H1 (cell line): ENCODE measurements around the gene POLR2L. TPM values are rescaled to one million over a fixed set of nuclear protein-coding genes. Genes with fewer than 3 reads are reported as not detected.

ENCODE experiments used
- CTCF ChIA-PET: fragments of 300-600 bp; sonication (Branson Sonifier 250); formaldehyde crosslinking; loops from one replicate; lab custom pipeline; 2021; ENCODE audit not compliant: partially characterized antibody; lab: Charles Lee
- POLR2A ChIA-PET: fragments of 300-600 bp; sonication (Branson Sonifier 250); formaldehyde crosslinking; loops from one replicate; lab custom pipeline; 2021; ENCODE audit warnings: inconsistent platforms; ENCODE audit not compliant: partially characterized antibody; lab: Charles Lee
- DNase-seq, 2 experiments: peaks; one replicate each; pipeline versions ENCODE4 v3.0.0 to v3.0.0-alpha.2; 2010 to 2022; ENCODE audit warnings: low spot score in 2 of 2, low read depth in 1 of 2, mixed read lengths in 1 of 2
- FAIRE-seq: peaks from 2 replicates; lab custom pipeline; 2011; peaks lifted over from hg19 to GRCh38; lab: Jason Lieb, UNC
- H2AFZ ChIP-seq: 2 replicates; pipeline ENCODE4 v1.8.1; 2012; ENCODE audit warnings: low read length, inconsistent platforms
- H2AK5ac ChIP-seq: 2 replicates; pipeline ENCODE4 v1.6.1; 2013; ENCODE audit warnings: low read depth, low read length
- H2BK120ac ChIP-seq: replicated peaks from 2 replicates; pipeline ENCODE3; 2013; ENCODE audit warnings: low read depth, low read length, inconsistent platforms
- H2BK12ac ChIP-seq: 2 replicates; pipeline ENCODE4 v1.6.1; 2013; ENCODE audit warnings: low read depth, low read length
- H2BK15ac ChIP-seq: 2 replicates; pipeline ENCODE4 v1.6.1; 2013; ENCODE audit warnings: low read length
- H2BK20ac ChIP-seq: 2 replicates; pipeline ENCODE4 v1.6.1; 2013; ENCODE audit warnings: low read length
- H2BK5ac ChIP-seq: 2 replicates; pipeline ENCODE4 v1.6.1; 2013; ENCODE audit warnings: low read depth, low read length
- H3K14ac ChIP-seq: 2 replicates; pipeline ENCODE4 v1.6.1; 2013; ENCODE audit warnings: inconsistent platforms; ENCODE audit not compliant: insufficient read length
- H3K18ac ChIP-seq: 2 replicates; pipeline ENCODE4 v1.6.1; 2013; ENCODE audit warnings: low read length; ENCODE audit errors: extremely low read depth
- H3K23ac ChIP-seq: 2 replicates; pipeline ENCODE4 v1.6.1; 2013; ENCODE audit warnings: inconsistent platforms; ENCODE audit not compliant: insufficient read length
- H3K23me2 ChIP-seq: 2 replicates; pipeline ENCODE4 v1.6.1; 2013; ENCODE audit warnings: low read depth, low read length
- H3K27ac ChIP-seq: 2 replicates; pipeline ENCODE4 v1.6.1; 2011; ENCODE audit warnings: low read depth, low read length, inconsistent platforms
- H3K27me3 ChIP-seq, 4 experiments: replicated peaks in 1 of 4; 1 replicate in 1 of 4; 2 replicates in 3 of 4; pipeline versions ENCODE4 v1.6.1 to v1.8.1; 2011 to 2013; ENCODE audit warnings: low read length in 3 of 4, mild to moderate bottlenecking in 3 of 4, inconsistent platforms in 2 of 4, mixed read lengths in 2 of 4, moderate library complexity in 1 of 4; ENCODE audit not compliant: control insufficient read depth in 3 of 4, insufficient read depth in 3 of 4; ENCODE audit errors: extremely low read depth in 1 of 4
- H3K36me3 ChIP-seq, 4 experiments: 2 replicates each; pipeline versions ENCODE4 v1.6.1 to v1.8.1; 2011 to 2013; ENCODE audit warnings: mild to moderate bottlenecking in 4 of 4, low read length in 3 of 4, moderate library complexity in 2 of 4, control low read depth in 1 of 4, inconsistent platforms in 1 of 4; ENCODE audit not compliant: insufficient read depth in 4 of 4, control insufficient read depth in 2 of 4
- H3K4ac ChIP-seq: replicated peaks from 2 replicates; pipeline ENCODE3; 2013; ENCODE audit warnings: low read length, low read depth, mixed read lengths, inconsistent platforms; ENCODE audit not compliant: insufficient read length
- H3K4me1 ChIP-seq, 4 experiments: replicated peaks in 1 of 4; 1 replicate in 1 of 4; 2 replicates in 3 of 4; pipeline versions ENCODE4 v1.6.1 to v1.8.1; 2011 to 2013; ENCODE audit warnings: low read length in 3 of 4, inconsistent platforms in 2 of 4, mixed read lengths in 1 of 4; ENCODE audit not compliant: insufficient read depth in 4 of 4, control insufficient read depth in 3 of 4
- H3K4me2 ChIP-seq, 2 experiments: 2 replicates each; pipeline versions ENCODE4 v1.6.1 to v1.8.1; 2011 to 2013; ENCODE audit warnings: low read depth in 2 of 2, low read length in 2 of 2, control low read depth in 1 of 2, inconsistent platforms in 1 of 2, mild to moderate bottlenecking in 1 of 2; ENCODE audit not compliant: insufficient read depth in 1 of 2
- H3K4me3 ChIP-seq, 4 experiments: fragments of 200-600, 300-600 bp in 1 of 4; sonication (generic), shearing (Covaris generic), sonication (Bioruptor Twin) in 1 of 4; 2 replicates each; pipeline versions ENCODE4 v1.5.1 to v1.8.1; 2011 to 2016; ENCODE audit warnings: low read length in 4 of 4, low read depth in 3 of 4, control low read depth in 2 of 4, inconsistent platforms in 2 of 4, mild to moderate bottlenecking in 2 of 4, mixed read lengths in 1 of 4, moderate library complexity in 1 of 4; ENCODE audit not compliant: insufficient read depth in 2 of 4; ENCODE audit errors: extremely low read depth in 1 of 4
- H3K56ac ChIP-seq: replicated peaks from 2 replicates; pipeline ENCODE3; 2013; ENCODE audit warnings: low read depth, mild to moderate bottlenecking, mixed read lengths, low read length, inconsistent platforms; ENCODE audit not compliant: insufficient read length
- H3K79me1 ChIP-seq: 2 replicates; pipeline ENCODE4 v1.6.1; 2013; ENCODE audit warnings: low read depth, low read length, control low read depth
- H3K79me2 ChIP-seq, 2 experiments: 2 replicates each; pipeline versions ENCODE4 v1.6.1 to v1.8.1; 2012 to 2013; ENCODE audit warnings: low read length in 2 of 2, mild to moderate bottlenecking in 2 of 2, inconsistent platforms in 1 of 2; ENCODE audit not compliant: insufficient read depth in 2 of 2, control insufficient read depth in 1 of 2
- H3K9ac ChIP-seq, 4 experiments: replicated peaks in 1 of 4; 1 replicate in 1 of 4; 2 replicates in 3 of 4; pipeline versions ENCODE4 v1.6.1 to v1.8.1; 2011 to 2013; ENCODE audit warnings: low read depth in 3 of 4, low read length in 3 of 4, control low read depth in 2 of 4, mild to moderate bottlenecking in 2 of 4, moderate library complexity in 2 of 4, inconsistent platforms in 1 of 4; ENCODE audit errors: extremely low read depth in 1 of 4
- H3K9me3 ChIP-seq, 2 experiments: 2 replicates each; pipeline versions ENCODE4 v1.6.1 to v1.8.1; 2012 to 2013; ENCODE audit warnings: mild to moderate bottlenecking in 2 of 2, moderate library complexity in 2 of 2, control low read depth in 1 of 2, inconsistent platforms in 1 of 2, low read depth in 1 of 2, low read length in 1 of 2, mixed read lengths in 1 of 2; ENCODE audit not compliant: insufficient read depth in 2 of 2
- H4K20me1 ChIP-seq, 2 experiments: replicated peaks in 1 of 2; 2 replicates each; pipeline versions ENCODE3 to v1.8.1; 2011 to 2013; ENCODE audit warnings: inconsistent platforms in 2 of 2, low read length in 2 of 2, mild to moderate bottlenecking in 1 of 2; ENCODE audit not compliant: insufficient read depth in 2 of 2, control insufficient read depth in 1 of 2
- H4K5ac ChIP-seq: 2 replicates; pipeline ENCODE4 v1.6.1; 2013; ENCODE audit warnings: low read length, low read depth, mixed read lengths, inconsistent platforms; ENCODE audit not compliant: insufficient read length
- H4K8ac ChIP-seq: 2 replicates; pipeline ENCODE4 v1.8.0; 2013; ENCODE audit warnings: mild to moderate bottlenecking, moderate library complexity, low read length, inconsistent platforms; ENCODE audit not compliant: insufficient read depth; ENCODE audit errors: extremely low read depth
- H4K91ac ChIP-seq: replicated peaks from 2 replicates; pipeline ENCODE3; 2013; ENCODE audit warnings: low read length, mixed read lengths, inconsistent platforms; ENCODE audit not compliant: insufficient read length
- CREB1 ChIP-seq: IDR thresholded peaks from 2 replicates; pipeline ENCODE4 v1.6.1; 2012; ENCODE audit warnings: inconsistent platforms
- CTCF ChIP-seq, 3 experiments: IDR thresholded peaks; 1 replicate in 2 of 3; 2 replicates in 1 of 3; pipeline versions ENCODE4 v1.5.1 to v1.6.1; 2011; ENCODE audit warnings: low read length in 3 of 3, mild to moderate bottlenecking in 3 of 3, inconsistent platforms in 2 of 3, low read depth in 1 of 3, moderate library complexity in 1 of 3; ENCODE audit not compliant: insufficient read depth in 1 of 3; ENCODE audit errors: control extremely low read depth in 1 of 3
- JUND ChIP-seq: IDR thresholded peaks from 2 replicates; pipeline ENCODE4 v1.6.1; 2011; ENCODE audit warnings: mild to moderate bottlenecking, improper control_type of control experiment, low read length
- KDM4A ChIP-seq: IDR thresholded peaks from one replicate; pipeline ENCODE4 v1.7.1; 2012; ENCODE audit warnings: low read depth, mild to moderate bottlenecking, moderate library complexity, low read length, inconsistent platforms; ENCODE audit not compliant: severe bottlenecking
- SP2 ChIP-seq: IDR thresholded peaks from 2 replicates; pipeline ENCODE4 v1.6.1; 2012; ENCODE audit warnings: mild to moderate bottlenecking, low read length, inconsistent platforms
- YY1 ChIP-seq: IDR thresholded peaks from 2 replicates; pipeline ENCODE4 v1.6.1; 2011; ENCODE audit warnings: low read depth, mild to moderate bottlenecking, low read length
- WGBS, 2 experiments: shearing (Covaris generic) in 1 of 2; methylation state at CpG; one replicate each; pipeline versions ENCODE4 v1.1.6 to v1.1.7; 2013 to 2015; ENCODE audit warnings: low lambda C conversion rate in 2 of 2, mixed read lengths in 2 of 2, inconsistent platforms in 1 of 2, low coverage in 1 of 2, missing lambda C conversion rate in 1 of 2; ENCODE audit not compliant: insufficient replicate concordance in 2 of 2, insufficient coverage in 1 of 2, insufficient read length in 1 of 2; ENCODE audit errors: extremely low coverage in 1 of 2, missing lambda C conversion rate in 1 of 2; 5-methylcytosine and 5-hydroxymethylcytosine counted together
- polyA plus RNA-seq, 7 experiments: library from polyadenylated mRNA; depleted of rRNA in 3 of 7; stranded (reverse) in 5 of 7; unstranded in 2 of 7; fragments of >200 nt in 5 of 7; fragments of 200-250 nt in 2 of 7; gene quantifications; 1 replicate in 5 of 7; 2 replicates in 1 of 7; 4 replicates in 1 of 7; pipeline versions ENCODE4 v1.2.1 to v1.2.3, GENCODE V29; 2011 to 2013; ENCODE audit warnings: missing spikeins in 2 of 7, mixed read lengths in 2 of 7
- total RNA-seq: library from RNA; stranded (reverse); fragmentation: NEBNext Ultra II Directional; extraction: Animal tissue kit (Norgen Biotek cat#: 25700); gene quantifications from 2 replicates; pipeline ENCODE4 v1.2.1, GENCODE V29; 2021

Gene POLR2L
- total and polyA plus RNA-seq, 2 of the 8 experiments (the other 6 are each of a cell fraction or from before 2014, with no cell fraction given) = 140 to 151 TPM

- WGBS, 2 experiments = 4% methylated on average over 26 of the region's 55 CpGs; no CpG with 5 or more reads in 1 of the 2 experiments
- no peak for FAIRE-seq
- ChIA-PET POLR2A (interaction anchor here (1.0 to 53.0 kb wide), 5 partner anchors 3 to 90 kb away, joined by 3 to 1917 read pairs (median 234); partner anchors contain the start of genes CD151, CEND1, CRACR2B and PIDD1), CTCF (interaction anchor here (0.6 to 2.5 kb wide), 6 partner anchors 10 to 103 kb away, joined by 3 to 17 read pairs (median 4); partner anchors contain the start of genes PNPLA2, POLR2L and TSPAN4)
- Histone ChIP-seq H2AK5ac (no peak overlapping the region), H3K27me3 (peaks cover 6 to 35% (median 29%) of the 10 kb centered on the region in 4 experiments), H4K5ac (no peak overlapping the region), H2BK20ac (no peak overlapping the region), H3K9ac (peak overlapping the region in 3 of 4 experiments; percentile 13 to 65 (median 62); a peak in 5 of 7 replicates), H3K4ac (no peak overlapping the region), H3K18ac (peak overlapping the region; percentile 48), H2BK5ac (no peak overlapping the region), H3K4me3 (peak overlapping the region; percentile 51 to 76 (median 58)), H3K23ac (no peak overlapping the region), H3K4me2 (peak overlapping the region; percentile 81 to 84), H4K91ac (no peak overlapping the region), H3K4me1 (peaks cover 0 to 45% (median 37%) of the 10 kb centered on the region in 4 experiments; a peak in 6 of 7 replicates), H4K20me1 (peaks cover 2 to 24% of the 10 kb centered on the region in 2 experiments), H3K9me3 (no peaks in the 10 kb centered on the region), H4K8ac (no peak overlapping the region), H3K79me2 (no peaks in the 10 kb centered on the region; a peak in 1 of 4 replicates), H3K36me3 (peaks cover 0 to 13% (median 5%) of the 10 kb centered on the region in 4 experiments; a peak in 4 of 8 replicates), H3K27ac (no peak overlapping the region), H3K56ac (no peak overlapping the region), H3K23me2 (peaks cover 29% of the 10 kb centered on the region), H2BK15ac (no peak overlapping the region), H3K14ac (no peak overlapping the region), H2BK120ac (no peak overlapping the region), H3K79me1 (no peaks in the 10 kb centered on the region; the same call in 1 of the 2 replicates), H2AFZ (no peak overlapping the region), H2BK12ac (0 out of 2 replicates have a peak overlapping the region, but pooled peaks have one; percentile 23)
- peak in 1 of 2 experiments; percentile 77 for DNase-seq
- TF ChIP-seq SP2 (no peak), YY1 (0 out of 2 replicates have a peak, but pooled peaks have one; percentile 17), CREB1 (peak; percentile 48; the same call in 1 of the 2 replicates), JUND (peak; percentile 32; the same call in 1 of the 2 replicates), KDM4A (peak; percentile 22), CTCF (IDR thresholded peaks at IDR 0.05; ENCODE audit: control extremely low read depth in 1 of 3, insufficient read depth in 1 of 3, low read depth in 1 of 3, low read length in 3 of 3) (no peak)
Observed at GRCh38 chr11:833114-833791, 9.1 kb downstream of the POLR2L start.
